ENCODE results near the gene HEPACAM2. TPM values are rescaled to one million over a fixed set of nuclear protein-coding genes. Genes with fewer than 3 reads are reported as not detected.

The HEPACAM2 gene
- total and polyA plus RNA-seq, 2 donors (not counting 1 experiment from before 2014, with no cell fraction given) = under 0.01 TPM; not detected in 1

GRCh38 chr7:93150200-93150835 is 76.0 kb downstream of the HEPACAM2 start:
- no peaks in the 10 kb centered on the region for H3K79me2 ChIP-seq (ENCODE audit: control insufficient read depth, insufficient read depth, low read length)

DNA sequence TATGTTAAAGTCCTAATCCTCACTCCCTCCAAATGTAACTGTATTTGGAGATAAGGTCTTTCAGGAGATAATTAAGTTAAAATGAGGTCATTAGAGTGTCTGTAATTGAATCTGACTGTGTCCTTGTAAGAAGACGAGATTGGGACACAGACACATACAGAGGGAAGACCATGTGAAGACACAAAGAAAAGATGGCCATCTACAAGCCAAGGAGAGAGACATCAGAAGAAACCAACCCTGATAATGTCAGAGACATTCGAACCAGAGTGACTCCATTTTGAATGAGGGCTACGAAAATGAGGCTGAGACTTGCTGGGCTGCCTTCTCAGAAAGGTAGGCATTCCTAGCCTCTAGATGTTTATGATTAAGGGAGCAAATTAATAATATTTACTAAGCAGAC is 77.5 kb downstream of the HEPACAM2 start:
- Histone ChIP-seq H4K20me1 (ENCODE audit: control insufficient read depth, extremely low read depth, insufficient read depth, low read length) (no peaks in the 10 kb centered on the region), H3K9ac (ENCODE audit: insufficient read depth, low read length) (no peak overlapping the region), H3K4me1 (ENCODE audit: control insufficient read depth, extremely low read depth, insufficient read depth, low read length) (peaks cover 2% of the 10 kb centered on the region), H2AFZ (ENCODE audit: low read length) (peak overlapping the region; percentile 94), H3K4me3 (replicated peaks in 1 of 4; ENCODE audit: control extremely low read depth in 1 of 4, insufficient read depth in 1 of 4, low read depth in 3 of 4, low read length in 4 of 4) (peak overlapping the region in 1 of 4 experiments; percentile 58), H3K79me2 (ENCODE audit: control insufficient read depth, insufficient read depth, low read length) (no peaks in the 10 kb centered on the region), H3K4me2 (ENCODE audit: extremely low read depth, insufficient read depth, low read length) (peak overlapping the region; percentile 97), H3K36me3 (ENCODE audit: control insufficient read depth, insufficient read depth, low read length) (peaks cover 3% of the 10 kb centered on the region), H3K27me3 (ENCODE audit: control insufficient read depth, insufficient read depth, low read length) (no peaks in the 10 kb centered on the region), H3K27ac (ENCODE audit: insufficient read depth, low read length) (peak overlapping the region; percentile 61), H3K9me3 (ENCODE audit: control insufficient read depth, insufficient read depth, low read depth, low read length) (no peaks in the 10 kb centered on the region)
- TF ChIP-seq CTCF (conservative IDR thresholded peaks at IDR 0.05 in 1 of 2, IDR thresholded peaks at IDR 0.05 in 1 of 2; ENCODE audit: low read depth in 1 of 2, low read length in 2 of 2) = no peak
- no peak for DNase-seq (ENCODE audit: low read depth in 2 of 2)

More at GRCh38 chr7:93150200-93150835, 76.0 kb downstream of the HEPACAM2 start:
- no peak overlapping the region for H3K4me3 ChIP-seq (replicated peaks in 1 of 4; ENCODE audit: control extremely low read depth in 1 of 4, insufficient read depth in 1 of 4, low read depth in 3 of 4, low read length in 4 of 4)
- peak; percentile 12 to 72 for DNase-seq (ENCODE audit: low read depth in 2 of 2)
- peaks cover 2% of the 10 kb centered on the region for H3K4me1 ChIP-seq (ENCODE audit: control insufficient read depth, extremely low read depth, insufficient read depth, low read length)
- peak overlapping the region; percentile 4 for H2AFZ ChIP-seq (ENCODE audit: low read length)
- H3K9me3 ChIP-seq (ENCODE audit: control insufficient read depth, insufficient read depth, low read depth, low read length) = no peaks in the 10 kb centered on the region
- no peak overlapping the region for H3K4me2 ChIP-seq (ENCODE audit: extremely low read depth, insufficient read depth, low read length)
- H3K27me3 ChIP-seq (ENCODE audit: control insufficient read depth, insufficient read depth, low read length) = no peaks in the 10 kb centered on the region
- TF ChIP-seq EZH2 (IDR thresholded peaks at IDR 0.05; ENCODE audit: low read length, missing control alignments) = no peak
- TF ChIP-seq CTCF (conservative IDR thresholded peaks at IDR 0.05 in 1 of 2, IDR thresholded peaks at IDR 0.05 in 1 of 2; ENCODE audit: low read depth in 1 of 2, low read length in 2 of 2) = no peak
- no peak overlapping the region for H3K9ac ChIP-seq (ENCODE audit: insufficient read depth, low read length)
- H3K27ac ChIP-seq (ENCODE audit: insufficient read depth, low read length) = no peak overlapping the region
- H3K36me3 ChIP-seq (ENCODE audit: control insufficient read depth, insufficient read depth, low read length) = no peaks in the 10 kb centered on the region
- H4K20me1 ChIP-seq (ENCODE audit: control insufficient read depth, extremely low read depth, insufficient read depth, low read length) = no peaks in the 10 kb centered on the region

DNA sequence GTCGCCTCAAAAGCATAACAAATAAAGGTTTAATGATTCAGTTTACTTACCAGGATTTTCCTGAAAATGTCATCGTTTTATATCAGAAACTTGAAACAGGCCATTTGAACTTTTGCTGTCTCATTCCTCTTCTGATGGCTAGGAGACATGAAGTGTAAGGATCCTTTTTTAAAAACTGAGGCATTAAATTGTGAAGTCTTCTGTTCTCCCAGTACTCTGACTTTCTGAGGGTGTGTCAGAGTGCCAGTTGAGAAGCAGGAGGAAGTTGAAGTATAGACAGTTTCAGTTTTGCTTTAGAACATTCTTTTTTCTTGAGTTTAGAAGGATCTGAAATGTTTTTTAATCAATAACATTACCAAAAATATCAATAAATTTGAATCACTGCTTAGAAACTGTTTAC is 78.1 kb downstream of the HEPACAM2 start, which contains the start of gene SAMD9L:
Gene SAMD9L, minus strand, starts transcription at position 242 of the 400 bp plus-strand sequence. CDS start 12,414 bp downstream, outside the sequence.
- no peaks in the 10 kb centered on the region for H3K27me3 ChIP-seq (ENCODE audit: control insufficient read depth, insufficient read depth, low read length)
- peak within 1 kb of the TSS; percentile 61 for H3K27ac ChIP-seq (ENCODE audit: insufficient read depth, low read length)
- H3K4me1 ChIP-seq (ENCODE audit: control insufficient read depth, extremely low read depth, insufficient read depth, low read length) = peaks cover 2% of the 10 kb centered on the region
- TF ChIP-seq EZH2 (IDR thresholded peaks at IDR 0.05; ENCODE audit: low read length, missing control alignments) = no peak
- TF ChIP-seq CTCF (conservative IDR thresholded peaks at IDR 0.05 in 1 of 2, IDR thresholded peaks at IDR 0.05 in 1 of 2; ENCODE audit: low read depth in 1 of 2, low read length in 2 of 2) = no peak
- H4K20me1 ChIP-seq (ENCODE audit: control insufficient read depth, extremely low read depth, insufficient read depth, low read length) = no peaks in the 10 kb centered on the region
- DNase-seq (ENCODE audit: low read depth in 2 of 2) = peak; percentile 9 to 52
- peak within 1 kb of the TSS; percentile 94 for H2AFZ ChIP-seq (ENCODE audit: low read length)
- H3K36me3 ChIP-seq (ENCODE audit: control insufficient read depth, insufficient read depth, low read length) = peaks cover 4% of the 10 kb centered on the region
- peak within 1 kb of the TSS; percentile 29 for H3K9ac ChIP-seq (ENCODE audit: insufficient read depth, low read length)
- no peaks in the 10 kb centered on the region for H3K9me3 ChIP-seq (ENCODE audit: control insufficient read depth, insufficient read depth, low read depth, low read length)
- H3K79me2 ChIP-seq (ENCODE audit: control insufficient read depth, insufficient read depth, low read length) = no peaks in the 10 kb centered on the region
- H3K4me2 ChIP-seq (ENCODE audit: extremely low read depth, insufficient read depth, low read length) = peak within 1 kb of the TSS; percentile 97
- H3K4me3 ChIP-seq (replicated peaks in 1 of 4; ENCODE audit: control extremely low read depth in 1 of 4, insufficient read depth in 1 of 4, low read depth in 3 of 4, low read length in 4 of 4) = peak within 1 kb of the TSS; percentile 52 to 91 (median 60)
